Measurements from ENCODE around the gene ING4.

ING4 gene

DNA sequence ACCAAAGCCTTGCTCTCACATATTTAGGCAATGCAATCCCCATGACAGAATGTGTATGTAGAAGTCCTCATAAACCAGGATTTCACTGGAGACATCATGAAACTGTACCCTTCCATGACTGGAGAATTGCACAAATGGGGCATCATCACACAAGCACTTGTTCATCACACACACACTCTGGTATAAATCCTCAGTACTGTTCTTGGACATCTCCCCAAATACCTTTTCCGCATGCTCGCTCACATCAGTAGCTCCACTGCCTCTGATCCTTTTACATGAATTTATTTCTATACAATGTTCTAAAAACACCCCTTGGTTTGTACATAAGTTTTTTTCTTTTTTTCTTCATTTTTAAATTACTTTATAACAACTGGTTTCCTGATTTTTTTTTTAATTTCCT lies 3.3 kb upstream of the ING4 start:
- ATAC-seq: no peak
- no peak for TF ChIP-seq ESRRG (CRISPR knock-in tag; IDR thresholded peaks at IDR 0.05)
- TF ChIP-seq ZC3H10 (CRISPR knock-in tag; IDR thresholded peaks at IDR 0.05): no peak
- TF ChIP-seq ZNF565 (CRISPR knock-in tag; conservative IDR thresholded peaks at IDR 0.05; ENCODE audit: low read depth): no peak
- TF ChIP-seq, protein P1, sequence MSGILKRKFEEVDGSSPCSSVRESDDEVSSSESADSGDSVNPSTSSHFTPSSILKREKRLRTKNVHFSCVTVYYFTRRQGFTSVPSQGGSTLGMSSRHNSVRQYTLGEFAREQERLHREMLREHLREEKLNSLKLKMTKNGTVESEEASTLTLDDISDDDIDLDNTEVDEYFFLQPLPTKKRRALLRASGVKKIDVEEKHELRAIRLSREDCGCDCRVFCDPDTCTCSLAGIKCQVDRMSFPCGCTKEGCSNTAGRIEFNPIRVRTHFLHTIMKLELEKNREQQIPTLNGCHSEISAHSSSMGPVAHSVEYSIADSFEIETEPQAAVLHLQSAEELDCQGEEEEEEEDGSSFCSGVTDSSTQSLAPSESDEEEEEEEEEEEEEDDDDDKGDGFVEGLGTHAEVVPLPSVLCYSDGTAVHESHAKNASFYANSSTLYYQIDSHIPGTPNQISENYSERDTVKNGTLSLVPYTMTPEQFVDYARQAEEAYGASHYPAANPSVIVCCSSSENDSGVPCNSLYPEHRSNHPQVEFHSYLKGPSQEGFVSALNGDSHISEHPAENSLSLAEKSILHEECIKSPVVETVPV (CRISPR knock-in tag; IDR thresholded peaks at IDR 0.05): no peak
- no peak for TF ChIP-seq OSR1 (CRISPR knock-in tag; IDR thresholded peaks at IDR 0.05)
- TF ChIP-seq, protein P2, sequence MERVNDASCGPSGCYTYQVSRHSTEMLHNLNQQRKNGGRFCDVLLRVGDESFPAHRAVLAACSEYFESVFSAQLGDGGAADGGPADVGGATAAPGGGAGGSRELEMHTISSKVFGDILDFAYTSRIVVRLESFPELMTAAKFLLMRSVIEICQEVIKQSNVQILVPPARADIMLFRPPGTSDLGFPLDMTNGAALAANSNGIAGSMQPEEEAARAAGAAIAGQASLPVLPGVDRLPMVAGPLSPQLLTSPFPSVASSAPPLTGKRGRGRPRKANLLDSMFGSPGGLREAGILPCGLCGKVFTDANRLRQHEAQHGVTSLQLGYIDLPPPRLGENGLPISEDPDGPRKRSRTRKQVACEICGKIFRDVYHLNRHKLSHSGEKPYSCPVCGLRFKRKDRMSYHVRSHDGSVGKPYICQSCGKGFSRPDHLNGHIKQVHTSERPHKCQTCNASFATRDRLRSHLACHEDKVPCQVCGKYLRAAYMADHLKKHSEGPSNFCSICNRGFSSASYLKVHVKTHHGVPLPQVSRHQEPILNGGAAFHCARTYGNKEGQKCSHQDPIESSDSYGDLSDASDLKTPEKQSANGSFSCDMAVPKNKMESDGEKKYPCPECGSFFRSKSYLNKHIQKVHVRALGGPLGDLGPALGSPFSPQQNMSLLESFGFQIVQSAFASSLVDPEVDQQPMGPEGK (CRISPR knock-in tag; IDR thresholded peaks at IDR 0.05; ENCODE audit: borderline replicate concordance): no peak
- no peak for TF ChIP-seq ARNTL (CRISPR knock-in tag; IDR thresholded peaks at IDR 0.05; ENCODE audit: borderline replicate concordance, low read depth)
- TF ChIP-seq POU6F1 (CRISPR knock-in tag; IDR thresholded peaks at IDR 0.05; ENCODE audit: borderline replicate concordance, low read depth): no peak
- TF ChIP-seq CSDC2 (CRISPR knock-in tag; IDR thresholded peaks at IDR 0.05): no peak
- TF ChIP-seq TOX (CRISPR knock-in tag; IDR thresholded peaks at IDR 0.05; ENCODE audit: borderline replicate concordance): no peak

DNA sequence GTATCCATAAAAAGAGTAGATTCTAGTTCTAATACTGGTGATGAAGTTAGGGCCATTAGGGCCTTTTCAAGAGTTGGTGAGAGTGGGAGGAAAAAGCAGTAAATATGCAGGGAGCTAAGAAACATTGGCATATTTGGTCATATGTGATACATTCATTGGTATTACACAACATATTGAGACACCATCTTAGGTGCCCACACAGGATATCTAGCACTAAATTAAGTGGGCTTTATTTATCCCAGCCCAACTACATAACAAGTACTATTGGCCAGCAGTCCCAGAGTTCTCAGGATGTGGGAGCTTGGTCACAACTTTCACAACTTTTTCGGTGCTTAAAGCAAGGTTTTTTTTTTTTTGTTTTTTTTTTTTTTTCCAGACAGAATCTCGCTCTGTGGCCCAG lies 2.0 kb upstream of the ING4 start:
- TF ChIP-seq GLIS3 (CRISPR knock-in tag; IDR thresholded peaks at IDR 0.05) (no peak), ZC3H10 (CRISPR knock-in tag; IDR thresholded peaks at IDR 0.05) (no peak), CSDC2 (CRISPR knock-in tag; IDR thresholded peaks at IDR 0.05) (no peak), ZNF565 (CRISPR knock-in tag; conservative IDR thresholded peaks at IDR 0.05; ENCODE audit: low read depth) (no peak), ZNF8 (CRISPR knock-in tag; IDR thresholded peaks at IDR 0.05) (no peak), BACH2 (CRISPR knock-in tag; IDR thresholded peaks at IDR 0.05; ENCODE audit: borderline replicate concordance) (no peak), POU6F1 (CRISPR knock-in tag; IDR thresholded peaks at IDR 0.05; ENCODE audit: borderline replicate concordance, low read depth) (no peak), OSR1 (CRISPR knock-in tag; IDR thresholded peaks at IDR 0.05) (no peak), TOX (CRISPR knock-in tag; IDR thresholded peaks at IDR 0.05; ENCODE audit: borderline replicate concordance) (no peak), ARNTL (CRISPR knock-in tag; IDR thresholded peaks at IDR 0.05; ENCODE audit: borderline replicate concordance, low read depth) (no peak), ZNF70 (CRISPR knock-in tag; IDR thresholded peaks at IDR 0.05) (no peak), ESRRG (CRISPR knock-in tag; IDR thresholded peaks at IDR 0.05) (no peak), ISL1 (CRISPR knock-in tag; IDR thresholded peaks at IDR 0.05) (no peak)
- TF ChIP-seq, protein P1 (CRISPR knock-in tag; IDR thresholded peaks at IDR 0.05): no peak
- TF ChIP-seq, protein P2 (CRISPR knock-in tag; IDR thresholded peaks at IDR 0.05; ENCODE audit: borderline replicate concordance): no peak
- ATAC-seq: no peak

DNA sequence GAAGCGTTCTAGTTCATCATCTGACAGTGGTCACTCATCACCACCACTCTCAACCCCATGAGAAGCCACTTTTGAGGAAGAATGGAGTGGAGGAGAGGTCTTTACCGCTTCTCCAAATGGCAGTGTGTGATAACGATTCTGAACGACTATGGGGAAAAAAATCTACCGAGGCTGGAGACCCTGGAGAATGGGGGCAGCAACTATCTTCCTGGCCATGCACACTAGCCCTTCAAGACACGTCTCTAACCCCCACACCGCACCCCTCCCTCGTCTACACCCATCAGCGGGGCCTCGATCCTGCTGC lies 365 bp downstream of the ING4 start:
- TF ChIP-seq ARNTL (CRISPR knock-in tag; IDR thresholded peaks at IDR 0.05; ENCODE audit: borderline replicate concordance, low read depth) (no peak), ZFP3 (CRISPR knock-in tag; IDR thresholded peaks at IDR 0.05) (peak; percentile 9; the same call in 1 of the 2 replicates), RARB (CRISPR knock-in tag; IDR thresholded peaks at IDR 0.05) (peak; percentile 47; the same call in 1 of the 2 replicates), ZFP30 (CRISPR knock-in tag; IDR thresholded peaks at IDR 0.05) (no peak)
- TF ChIP-seq, protein P2 (CRISPR knock-in tag; IDR thresholded peaks at IDR 0.05; ENCODE audit: borderline replicate concordance): 0 out of 2 replicates have a peak, but pooled peaks have one; percentile 41
- TF ChIP-seq, protein P3, sequence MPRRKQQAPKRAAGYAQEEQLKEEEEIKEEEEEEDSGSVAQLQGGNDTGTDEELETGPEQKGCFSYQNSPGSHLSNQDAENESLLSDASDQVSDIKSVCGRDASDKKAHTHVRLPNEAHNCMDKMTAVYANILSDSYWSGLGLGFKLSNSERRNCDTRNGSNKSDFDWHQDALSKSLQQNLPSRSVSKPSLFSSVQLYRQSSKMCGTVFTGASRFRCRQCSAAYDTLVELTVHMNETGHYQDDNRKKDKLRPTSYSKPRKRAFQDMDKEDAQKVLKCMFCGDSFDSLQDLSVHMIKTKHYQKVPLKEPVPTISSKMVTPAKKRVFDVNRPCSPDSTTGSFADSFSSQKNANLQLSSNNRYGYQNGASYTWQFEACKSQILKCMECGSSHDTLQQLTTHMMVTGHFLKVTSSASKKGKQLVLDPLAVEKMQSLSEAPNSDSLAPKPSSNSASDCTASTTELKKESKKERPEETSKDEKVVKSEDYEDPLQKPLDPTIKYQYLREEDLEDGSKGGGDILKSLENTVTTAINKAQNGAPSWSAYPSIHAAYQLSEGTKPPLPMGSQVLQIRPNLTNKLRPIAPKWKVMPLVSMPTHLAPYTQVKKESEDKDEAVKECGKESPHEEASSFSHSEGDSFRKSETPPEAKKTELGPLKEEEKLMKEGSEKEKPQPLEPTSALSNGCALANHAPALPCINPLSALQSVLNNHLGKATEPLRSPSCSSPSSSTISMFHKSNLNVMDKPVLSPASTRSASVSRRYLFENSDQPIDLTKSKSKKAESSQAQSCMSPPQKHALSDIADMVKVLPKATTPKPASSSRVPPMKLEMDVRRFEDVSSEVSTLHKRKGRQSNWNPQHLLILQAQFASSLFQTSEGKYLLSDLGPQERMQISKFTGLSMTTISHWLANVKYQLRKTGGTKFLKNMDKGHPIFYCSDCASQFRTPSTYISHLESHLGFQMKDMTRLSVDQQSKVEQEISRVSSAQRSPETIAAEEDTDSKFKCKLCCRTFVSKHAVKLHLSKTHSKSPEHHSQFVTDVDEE (CRISPR knock-in tag; IDR thresholded peaks at IDR 0.05): no peak
- ATAC-seq: peak; percentile 67

Data from SK-N-SH treated with all-trans-retinoic acid at 6 μM for 48 hours (cell line).